GM12891 (cell line): Measurements from ENCODE around the gene DSCAM.

ENCODE experiments used
- POLR2A ChIP-seq: IDR thresholded peaks from 2 replicates; pipeline ENCODE4 v1.6.1; 2011; ENCODE audit warnings: low read depth, low read length, control low read depth
- POLR2AphosphoS5 ChIP-seq: IDR thresholded peaks from 2 replicates; pipeline ENCODE4 v1.6.1; 2011; ENCODE audit warnings: low read depth, low read length, control low read depth
- POU2F2 ChIP-seq: IDR thresholded peaks from 2 replicates; pipeline ENCODE4 v1.6.1; 2011; ENCODE audit warnings: low read depth, mild to moderate bottlenecking, control low read depth, low read length, moderate library complexity
- SPI1 ChIP-seq: IDR thresholded peaks from 2 replicates; pipeline ENCODE4 v1.6.1; 2011; ENCODE audit warnings: low read depth, low read length, control low read depth
- TAF1 ChIP-seq: IDR thresholded peaks from 2 replicates; pipeline ENCODE4 v1.6.1; 2011; ENCODE audit warnings: low read depth, low read length, control low read depth

DNA sequence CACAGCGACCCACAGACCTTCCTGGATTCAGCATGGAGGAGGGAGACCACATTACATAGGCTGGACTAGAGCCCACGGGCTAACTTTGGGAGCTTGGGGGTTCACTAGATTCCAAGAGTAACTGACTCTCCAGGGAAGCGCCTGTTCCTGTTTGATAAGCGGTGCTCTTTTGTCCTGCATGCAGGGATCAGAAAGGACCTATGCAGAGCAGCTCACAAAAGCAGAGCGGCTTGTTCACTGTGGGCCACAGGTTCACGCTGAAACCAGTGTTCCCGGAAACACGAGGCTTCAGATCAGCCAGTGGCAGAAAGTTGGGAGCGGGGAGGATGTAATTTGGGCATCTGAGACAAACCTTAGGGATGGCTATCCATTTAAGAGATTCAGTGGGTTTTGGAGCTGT is 575.8 kb downstream of the DSCAM start:
- TF ChIP-seq POLR2A: no peak
- no peak for TF ChIP-seq POLR2AphosphoS5
- no peak for TF ChIP-seq TAF1
- TF ChIP-seq SPI1: no peak
- TF ChIP-seq POU2F2: no peak
